ENCODE data around the gene ISOC2.

Gene ISOC2

DNA sequence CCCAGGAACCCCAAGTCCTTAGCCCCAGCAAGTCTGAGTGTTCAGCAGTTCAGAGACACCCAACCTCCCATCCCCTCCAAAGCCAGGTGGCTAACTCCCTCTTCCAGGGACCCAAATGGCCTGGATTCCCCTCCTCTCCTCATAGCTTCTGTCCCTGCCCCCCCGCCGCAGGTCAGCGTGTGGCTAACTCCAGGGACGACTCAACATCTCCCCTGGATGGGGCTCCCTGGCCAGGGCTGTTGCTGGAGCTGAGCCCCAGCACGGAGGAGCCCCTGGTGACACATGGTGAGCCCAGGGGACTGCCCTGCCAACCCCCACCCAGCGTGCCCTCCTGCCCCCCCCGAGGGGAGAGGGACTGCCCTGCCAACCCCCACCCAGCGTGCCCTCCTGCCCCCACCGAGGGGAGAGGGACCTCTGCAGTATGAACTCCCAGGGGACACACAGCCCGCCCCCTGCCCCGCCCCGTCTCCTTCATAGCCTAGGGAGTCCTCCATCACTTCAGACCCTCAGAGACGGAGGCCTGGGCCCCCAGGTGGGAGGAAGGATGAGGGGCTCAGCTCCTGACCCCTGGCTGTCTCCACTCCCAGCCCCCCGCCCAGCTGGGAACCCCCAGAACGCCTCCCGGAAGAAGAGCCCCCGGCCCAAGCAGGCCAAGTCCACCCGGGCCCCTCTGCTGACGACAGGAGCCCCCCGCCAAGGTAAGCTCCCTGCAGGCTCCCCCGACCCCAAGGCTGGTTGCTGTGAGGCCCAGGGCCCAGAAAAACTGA lies 28.5 kb upstream of the ISOC2 start:
- no peak for DNase-seq

DNA sequence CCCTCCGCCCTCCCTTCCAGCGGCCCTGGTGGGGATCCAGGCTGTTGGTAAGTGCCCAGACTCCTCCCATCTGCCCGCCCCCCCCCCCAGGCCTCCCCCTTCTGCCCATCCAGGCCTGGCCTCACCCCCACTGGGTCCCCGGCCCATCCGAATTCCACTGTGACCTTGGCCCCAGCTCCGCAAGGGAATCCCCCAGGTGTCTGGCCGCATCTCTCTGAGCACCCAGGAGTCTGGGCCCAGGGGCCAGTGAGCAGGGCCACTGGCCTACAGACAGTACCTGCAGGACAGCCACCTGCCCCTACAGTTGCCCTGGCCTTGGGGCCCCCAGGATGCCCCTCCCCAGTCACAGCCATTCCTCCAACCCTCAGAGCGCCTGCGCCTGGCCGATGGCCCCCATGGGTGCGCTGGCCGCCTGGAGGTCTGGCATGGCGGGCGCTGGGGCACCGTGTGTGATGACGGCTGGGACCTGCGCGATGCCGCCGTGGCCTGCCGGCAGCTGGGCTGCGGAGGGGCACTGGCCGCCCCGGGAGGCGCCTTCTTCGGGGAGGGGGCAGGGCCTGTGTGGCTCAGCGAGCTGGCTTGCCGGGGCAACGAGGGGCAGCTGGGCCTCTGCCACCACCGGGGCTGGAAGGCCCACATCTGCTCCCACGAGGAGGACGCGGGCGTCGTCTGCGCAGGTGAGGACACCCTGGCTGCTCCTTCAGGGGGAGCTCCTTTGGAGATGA lies 27.7 kb upstream of the ISOC2 start:
- no peak for DNase-seq

DNA sequence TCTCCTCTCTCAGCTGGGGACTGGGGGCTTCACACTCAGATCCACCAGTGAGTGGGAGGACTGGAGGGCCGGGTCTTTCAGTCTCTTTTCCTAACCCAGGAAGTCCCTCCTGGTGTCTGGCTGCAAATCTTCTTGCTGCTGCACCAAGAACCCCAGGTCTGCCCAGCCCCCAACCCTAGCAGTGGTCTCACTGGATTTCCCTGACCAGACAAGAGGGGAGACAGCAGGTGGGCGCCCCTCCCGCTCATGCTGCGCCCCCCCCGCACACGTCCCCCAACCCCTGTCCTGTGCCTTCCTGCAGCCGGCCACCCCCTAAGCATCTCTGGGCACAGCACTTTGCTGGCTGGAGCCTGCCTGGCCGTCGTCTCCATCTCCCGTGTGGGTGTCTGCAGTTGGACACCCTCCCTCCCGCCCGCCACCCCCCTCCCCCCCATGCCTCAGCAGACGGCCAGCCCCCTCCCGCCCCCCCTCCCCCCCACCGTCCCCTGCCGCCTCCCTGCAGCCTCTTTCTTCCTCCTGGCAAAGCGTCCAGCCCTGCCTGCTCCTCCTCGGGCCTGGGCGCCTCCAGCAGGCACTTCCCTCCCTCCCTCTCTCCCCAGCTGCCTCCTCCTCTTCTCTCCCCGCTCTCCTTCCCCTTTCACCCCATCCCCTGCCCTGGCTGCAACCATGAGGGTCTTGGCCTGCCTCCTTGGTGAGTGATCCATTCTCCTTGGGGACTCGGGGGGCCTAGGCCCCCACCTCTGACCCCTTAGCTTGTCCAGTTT lies 26.7 kb upstream of the ISOC2 start, which contains the start of gene SSC5D:
SSC5D (plus strand) TSS at position 513 of the 764 bp plus-strand sequence; CDS start at position 667, 154 bp downstream.
- no peak for DNase-seq

DNA sequence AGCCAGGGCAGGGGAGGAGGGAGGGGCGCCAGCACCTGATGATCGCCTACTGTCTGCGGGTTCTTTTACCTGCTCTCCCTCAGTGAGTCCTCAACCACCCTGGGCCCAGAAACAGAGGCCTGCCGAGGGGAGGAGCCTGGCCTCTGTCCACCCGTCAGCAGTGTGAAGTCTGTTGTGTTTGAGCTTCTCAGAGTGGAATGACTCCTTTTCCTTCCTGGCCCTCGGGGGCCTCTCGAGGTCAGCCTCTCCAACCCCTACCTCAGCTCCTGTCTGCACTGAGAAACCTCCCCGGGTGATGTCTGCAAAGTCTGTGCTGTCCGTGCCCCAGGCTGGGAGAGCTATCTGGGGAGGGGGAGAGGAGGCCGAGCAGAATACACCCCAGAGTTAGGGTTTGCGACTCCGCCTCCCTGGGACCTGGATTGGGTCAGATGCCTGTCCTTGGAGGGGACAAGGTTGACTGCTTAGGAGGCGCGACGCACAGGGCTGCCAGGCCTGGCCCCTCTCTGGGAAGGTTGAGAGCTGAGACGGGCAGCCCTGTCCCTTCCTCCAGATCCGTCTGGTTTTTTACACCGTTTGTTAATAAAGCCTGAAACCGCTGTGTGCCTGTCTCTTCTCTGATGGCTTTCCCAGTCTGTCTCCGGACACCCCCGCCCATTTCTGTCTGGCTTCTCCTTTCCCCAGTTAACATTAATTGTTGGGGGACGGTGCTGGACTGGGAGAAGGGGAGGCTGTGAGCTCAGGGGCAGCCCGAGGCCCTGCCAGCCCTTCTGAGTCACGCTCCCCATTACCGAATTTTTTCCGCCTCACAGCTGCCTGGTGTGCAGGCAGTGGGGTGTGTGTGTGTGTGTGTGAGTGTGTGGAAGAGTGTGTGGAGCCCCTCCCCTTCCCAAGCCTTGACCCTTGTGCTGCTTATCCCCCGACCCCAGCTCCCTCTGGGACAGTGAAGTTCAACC lies 25.8 kb upstream of the ISOC2 start:
- no peak for DNase-seq

DNA sequence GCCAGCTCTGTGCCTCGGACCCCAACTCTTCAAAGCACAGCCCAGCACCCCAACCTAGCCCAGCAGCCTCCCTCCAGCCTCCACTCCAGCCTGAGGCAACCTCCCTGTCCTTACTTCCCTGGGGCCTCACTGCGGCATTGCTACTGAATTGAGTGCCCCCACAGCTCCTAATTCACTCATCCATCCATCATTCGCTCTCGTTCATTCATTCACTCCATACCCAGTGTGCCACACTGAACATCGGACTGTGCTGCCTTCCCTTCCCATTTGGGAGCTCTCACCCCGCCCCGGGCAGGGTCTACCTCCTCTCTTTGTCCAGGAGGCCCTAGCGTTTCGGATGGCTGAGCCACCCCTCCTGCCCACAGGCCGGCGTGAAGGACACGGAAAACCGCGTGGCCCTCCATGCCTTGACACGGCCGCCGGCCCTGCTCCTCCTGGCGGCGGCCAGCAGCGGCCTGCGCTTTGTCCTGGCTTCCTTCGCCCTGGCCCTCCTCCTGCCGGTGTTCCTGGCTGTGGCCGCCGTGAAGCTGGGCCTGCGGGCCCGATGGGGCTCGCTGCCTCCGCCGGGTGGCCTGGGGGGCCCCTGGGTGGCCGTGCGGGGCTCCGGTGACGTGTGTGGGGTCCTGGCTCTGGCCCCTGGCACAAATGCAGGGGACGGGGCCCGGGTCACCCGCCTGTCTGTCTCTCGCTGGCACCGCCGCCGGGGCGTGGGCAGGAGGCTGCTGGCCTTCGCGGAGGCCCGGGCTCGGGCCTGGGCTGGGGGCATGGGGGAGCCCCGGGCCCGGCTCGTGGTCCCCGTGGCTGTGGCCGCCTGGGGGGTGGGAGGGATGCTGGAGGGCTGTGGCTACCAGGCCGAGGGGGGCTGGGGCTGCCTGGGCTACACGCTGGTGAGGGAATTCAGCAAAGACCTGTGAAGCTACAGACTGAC lies 24.9 kb upstream of the ISOC2 start:
- no peak for DNase-seq

DNA sequence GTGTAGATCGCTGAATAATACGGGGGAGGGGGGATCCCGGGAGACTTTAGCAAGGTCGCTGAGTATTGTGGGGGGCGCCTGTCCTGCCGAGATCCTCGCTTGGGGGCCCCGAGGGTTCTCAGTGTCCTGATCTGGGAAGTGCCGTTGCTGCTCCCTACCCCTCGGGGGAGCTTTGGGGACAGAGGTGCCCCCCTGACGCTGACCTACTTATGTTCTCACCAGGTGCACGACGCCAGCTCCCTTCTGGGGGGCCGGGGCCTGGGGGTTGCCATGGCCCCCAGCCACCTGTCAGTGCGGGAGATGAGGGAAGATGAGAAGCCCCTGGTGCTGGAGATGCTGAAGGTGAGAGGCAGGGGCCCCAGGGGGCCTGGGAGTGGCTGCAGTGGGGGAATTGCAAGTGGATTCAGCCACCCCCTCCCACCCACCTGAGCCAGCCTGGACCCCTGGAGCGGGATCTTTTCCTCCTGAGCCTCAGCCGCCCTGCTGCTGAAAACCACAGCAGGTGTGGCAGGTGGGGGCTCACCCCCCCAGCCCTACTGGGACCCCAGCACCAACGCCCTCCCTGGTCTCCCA lies 24.1 kb upstream of the ISOC2 start:
- no peak for DNase-seq

- peak; percentile 50 for DNase-seq
Measured at GRCh38 chr19:55484593-55485438, 23.4 kb upstream of the ISOC2 start, which contains the start of gene NAT14. TSS of gene NAT14 (plus strand) at chr19:55485188. CDS start at chr19:55485709, 521 bp downstream.

- DNase-seq = no peak
Measured at GRCh38 chr19:55483706-55484592, 22.5 kb upstream of the ISOC2 start.

GRCh38 chr19:55482967-55483705 lies 21.7 kb upstream of the ISOC2 start:
- DNase-seq = no peak

DNA sequence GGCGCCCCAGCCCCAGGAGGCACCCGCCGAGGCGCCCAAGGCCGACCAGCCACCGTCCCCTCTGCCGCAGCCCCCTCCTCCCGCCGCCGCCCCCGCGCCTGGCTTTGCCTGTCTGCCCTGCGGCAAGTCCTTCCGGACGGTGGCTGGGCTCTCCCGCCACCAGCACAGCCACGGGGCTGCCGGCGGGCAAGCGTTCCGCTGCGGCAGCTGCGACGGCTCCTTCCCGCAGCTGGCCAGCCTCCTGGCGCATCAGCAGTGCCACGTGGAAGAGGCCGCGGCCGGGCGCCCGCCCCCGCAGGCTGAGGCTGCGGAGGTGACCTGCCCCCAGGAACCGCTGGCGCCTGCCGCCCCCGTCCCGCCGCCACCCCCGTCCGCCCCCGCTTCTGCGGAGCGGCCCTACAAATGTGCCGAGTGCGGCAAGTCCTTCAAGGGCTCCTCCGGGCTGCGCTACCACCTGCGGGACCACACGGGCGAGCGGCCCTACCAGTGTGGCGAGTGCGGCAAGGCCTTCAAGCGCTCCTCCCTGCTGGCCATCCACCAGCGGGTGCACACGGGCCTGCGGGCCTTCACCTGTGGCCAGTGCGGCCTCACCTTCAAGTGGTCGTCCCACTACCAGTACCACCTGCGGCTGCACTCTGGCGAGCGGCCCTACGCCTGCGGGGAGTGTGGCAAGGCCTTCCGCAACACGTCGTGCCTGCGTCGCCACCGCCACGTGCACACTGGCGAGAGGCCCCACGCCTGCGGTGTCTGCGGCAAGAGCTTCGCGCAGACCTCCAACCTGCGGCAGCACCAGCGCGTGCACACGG lies 20.9 kb upstream of the ISOC2 start:
- DNase-seq = no peak

GRCh38 chr19:55481794-55482155 lies 20.3 kb upstream of the ISOC2 start:
- DNase-seq = no peak

DNA sequence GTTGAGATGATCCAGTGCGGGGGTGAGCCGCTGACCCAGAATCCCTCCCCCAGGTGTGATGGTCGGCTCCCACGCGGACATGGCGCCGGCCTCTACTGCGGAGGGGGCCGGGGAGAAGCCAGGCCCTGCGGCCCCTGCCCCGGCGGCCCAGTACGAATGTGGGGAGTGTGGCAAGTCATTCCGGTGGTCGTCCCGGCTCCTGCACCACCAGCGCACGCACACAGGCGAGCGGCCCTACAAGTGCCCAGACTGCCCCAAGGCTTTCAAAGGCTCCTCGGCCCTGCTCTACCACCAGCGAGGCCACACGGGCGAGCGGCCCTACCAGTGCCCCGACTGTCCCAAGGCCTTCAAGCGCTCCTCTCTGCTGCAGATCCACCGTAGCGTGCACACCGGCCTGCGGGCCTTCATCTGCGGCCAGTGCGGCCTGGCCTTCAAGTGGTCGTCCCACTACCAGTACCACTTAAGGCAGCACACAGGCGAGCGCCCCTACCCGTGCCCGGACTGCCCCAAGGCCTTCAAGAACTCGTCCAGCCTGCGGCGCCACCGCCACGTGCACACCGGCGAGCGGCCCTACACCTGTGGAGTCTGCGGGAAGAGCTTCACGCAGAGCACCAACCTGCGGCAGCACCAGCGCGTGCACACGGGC lies 19.8 kb upstream of the ISOC2 start:
- no peak for DNase-seq

DNA sequence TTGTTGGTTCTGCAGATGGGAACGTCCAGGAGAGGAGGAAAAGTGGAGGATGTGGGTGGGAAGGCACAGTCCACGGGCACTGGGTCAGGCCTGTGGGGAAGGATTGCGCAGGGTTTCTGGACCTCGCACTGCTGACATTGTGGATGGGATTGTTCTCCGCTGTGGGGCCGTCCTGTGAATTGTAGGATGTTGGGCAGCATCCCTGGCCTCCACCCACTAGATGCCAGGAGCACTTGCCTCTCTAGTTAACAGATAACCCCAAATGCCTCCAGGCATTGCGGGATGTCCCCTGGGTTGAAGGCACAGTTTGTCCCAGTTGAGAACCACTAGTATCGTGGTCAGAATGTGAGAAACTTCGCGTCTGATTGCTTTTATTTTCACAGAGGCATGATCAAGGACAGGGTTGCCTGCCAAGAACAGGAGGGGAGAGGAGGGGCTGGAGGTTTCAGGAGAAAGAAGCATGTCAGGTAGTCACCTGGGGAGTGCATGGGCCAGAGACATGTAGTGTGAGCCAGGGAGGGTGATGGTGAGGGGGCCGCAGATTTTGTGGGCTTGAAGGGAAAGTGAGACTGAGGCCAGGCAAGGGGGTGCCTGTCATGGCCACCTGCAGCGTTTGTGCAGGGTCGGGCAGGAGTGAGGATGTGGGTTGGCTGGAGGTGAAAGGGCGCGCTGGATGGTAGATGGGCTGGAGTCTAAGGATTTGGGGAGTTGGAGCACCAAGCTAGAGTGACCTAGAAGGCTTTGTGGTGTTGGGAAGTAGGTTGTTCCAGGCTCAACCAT lies 18.2 kb upstream of the ISOC2 start:
- no peak for DNase-seq

DNA sequence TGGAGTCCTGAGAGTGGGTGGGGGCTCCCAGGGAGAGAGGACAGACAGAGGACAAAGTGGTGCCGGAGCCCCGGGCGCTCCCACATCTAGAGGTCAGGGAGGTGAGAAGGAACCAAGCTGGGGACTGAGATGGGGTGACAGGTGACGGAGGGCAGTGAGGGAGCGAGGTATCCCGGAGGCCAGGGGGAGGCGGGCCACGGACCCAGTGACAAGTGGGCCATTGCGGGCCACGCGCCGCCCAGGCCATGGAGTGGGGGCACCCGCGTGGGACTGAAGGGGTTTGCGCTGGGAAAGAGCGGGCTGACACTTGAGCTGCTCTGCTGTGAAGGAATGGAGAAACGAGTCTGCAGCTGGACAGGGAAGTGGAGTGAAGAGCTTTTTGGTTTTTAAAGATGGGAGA lies 17.6 kb upstream of the ISOC2 start:
- no peak for DNase-seq

DNA sequence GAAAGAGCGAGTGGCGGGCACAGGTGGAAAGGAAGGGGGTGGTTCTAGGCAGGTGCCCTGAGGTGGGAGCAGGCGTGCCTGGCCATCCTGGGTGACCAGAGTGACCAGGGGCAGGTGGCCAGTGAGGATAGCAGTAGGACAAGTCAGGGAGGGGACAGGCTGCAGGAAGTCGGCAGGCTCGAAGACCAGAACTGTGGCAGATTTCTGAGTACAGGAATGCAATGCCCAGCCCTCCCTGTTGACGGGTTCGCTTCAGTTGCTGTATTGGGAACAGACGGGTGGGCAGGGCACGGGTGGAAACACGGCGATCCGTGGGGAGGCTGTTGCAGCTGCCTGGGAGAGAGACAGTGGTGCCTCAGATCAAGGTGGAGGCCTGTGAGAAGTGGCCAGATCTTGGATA lies 16.9 kb upstream of the ISOC2 start:
- DNase-seq = no peak

DNA sequence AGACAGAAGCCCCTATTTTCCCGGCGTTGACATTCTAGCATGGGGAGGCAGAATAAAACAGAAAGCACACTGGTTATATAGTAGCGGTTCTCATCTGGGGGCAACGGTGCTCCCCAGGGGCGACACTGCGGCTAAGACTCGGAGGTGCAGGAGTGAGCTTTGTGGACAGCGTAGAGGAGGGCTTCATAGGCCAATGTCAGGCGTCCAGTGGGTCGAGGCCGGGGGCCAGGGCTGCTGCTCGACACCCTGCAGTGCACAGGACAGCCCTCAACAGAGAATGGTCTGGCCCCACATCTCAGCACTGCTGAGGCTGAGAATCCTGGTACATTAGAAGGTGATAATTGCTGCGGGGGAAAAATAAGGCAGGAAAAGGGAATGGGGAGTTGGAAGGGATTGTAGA lies 16.5 kb upstream of the ISOC2 start:
- no peak for DNase-seq

Measured in activated gamma-delta T cell treated with Interleukin-2 at 50 U/mL for 16 hours (primary cell).